ENCODE data around the gene NDFIP1. TPM values are rescaled to one million over a fixed set of nuclear protein-coding genes. Genes with fewer than 3 reads are reported as not detected.

NDFIP1 gene
- total and polyA plus RNA-seq, 2 of the 13 experiments (the other 11 are each of a cell fraction or from before 2014, with no cell fraction given): 12.4 to 15.7 TPM

DNA sequence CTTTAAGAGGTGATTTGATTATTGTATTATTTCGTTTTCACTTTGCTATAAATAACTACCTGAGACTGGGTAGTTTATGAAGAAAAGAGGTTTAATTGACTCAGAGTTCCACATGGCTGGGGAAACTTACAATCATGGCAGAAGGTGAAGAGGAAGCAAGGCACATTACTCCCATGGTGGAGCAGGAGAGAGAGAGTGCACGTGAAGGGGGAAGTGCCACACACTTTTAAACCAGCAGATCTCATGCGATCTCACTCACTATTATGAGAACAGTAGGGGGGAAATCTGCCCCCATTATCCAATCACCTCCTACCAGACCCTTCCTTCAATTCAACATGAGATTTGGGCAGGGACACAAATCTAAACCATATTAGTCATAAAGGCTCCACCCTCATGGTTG lies 36.1 kb upstream of the NDFIP1 start:
- H3K9me3 ChIP-seq (ENCODE audit: low read length): no peaks in the 10 kb centered on the region
- no peak for ATAC-seq
- no peak for DNase-seq (ENCODE audit: low spot score)
- peaks cover 0 to 7% of the 10 kb centered on the region in 2 experiments; a peak in 2 of 5 replicates for H3K27me3 ChIP-seq (ENCODE audit: control insufficient read depth in 1 of 2, insufficient read depth in 2 of 2, low read length in 2 of 2)
- CTCF ChIA-PET (ENCODE audit: low intra/inter-chr PET ratio, low total read pairs): no interaction called here
- peaks cover 12% of the 10 kb centered on the region for H3K4me1 ChIP-seq (ENCODE audit: insufficient read depth, low read length)
- 2% methylated on average over 3 of the region's 3 CpGs for WGBS (ENCODE audit: low lambda C conversion rate)
- H4K20me1 ChIP-seq (ENCODE audit: insufficient read depth, low read length): no peaks in the 10 kb centered on the region
- no peak overlapping the region for H2AFZ ChIP-seq (ENCODE audit: low read length)
- no peak for FAIRE-seq
- in situ Hi-C loops (cut with HindIII; ENCODE audit: extremely low pct_ligation_motif_present, low pct_unique_long_range_greater_than_20kb) (no loop called here), intact Hi-C loops (cut with micrococcal nuclease; ENCODE audit: unreplicated experiment) (no loop called here)
- POLR2A ChIA-PET: no interaction called here
- BruUV-seq (replicated peaks): no TSS peak
- H3K79me2 ChIP-seq (ENCODE audit: insufficient read depth, low read length): no peaks in the 10 kb centered on the region
- no peak overlapping the region for H3K9ac ChIP-seq (ENCODE audit: insufficient read depth, low read depth, low read length)
- no peak overlapping the region for H3K4me2 ChIP-seq (ENCODE audit: low read depth, low read length)
- no peaks in the 10 kb centered on the region for H3K36me3 ChIP-seq (replicated peaks in 1 of 2; ENCODE audit: control insufficient read depth in 1 of 2, insufficient read depth in 2 of 2, low read length in 2 of 2)
- H3K4me3 ChIP-seq (replicated peaks in 1 of 3; ENCODE audit: insufficient read depth in 1 of 3, low read depth in 2 of 3, low read length in 3 of 3): no peak overlapping the region
- H3K27ac ChIP-seq (ENCODE audit: extremely low read length, insufficient read depth, low read length): no peak overlapping the region
- TF ChIP-seq ATF7 (IDR thresholded peaks at IDR 0.05): no peak
- TF ChIP-seq ATF7 (CRISPR knock-in tag; IDR thresholded peaks at IDR 0.05): no peak
- TF ChIP-seq, protein P1, sequence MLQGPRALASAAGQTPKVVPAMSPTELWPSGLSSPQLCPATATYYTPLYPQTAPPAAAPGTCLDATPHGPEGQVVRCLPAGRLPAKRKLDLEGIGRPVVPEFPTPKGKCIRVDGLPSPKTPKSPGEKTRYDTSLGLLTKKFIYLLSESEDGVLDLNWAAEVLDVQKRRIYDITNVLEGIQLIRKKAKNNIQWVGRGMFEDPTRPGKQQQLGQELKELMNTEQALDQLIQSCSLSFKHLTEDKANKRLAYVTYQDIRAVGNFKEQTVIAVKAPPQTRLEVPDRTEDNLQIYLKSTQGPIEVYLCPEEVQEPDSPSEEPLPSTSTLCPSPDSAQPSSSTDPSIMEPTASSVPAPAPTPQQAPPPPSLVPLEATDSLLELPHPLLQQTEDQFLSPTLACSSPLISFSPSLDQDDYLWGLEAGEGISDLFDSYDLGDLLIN (CRISPR knock-in tag; IDR thresholded peaks at IDR 0.05; ENCODE audit: borderline replicate concordance): no peak
- no peak for TF ChIP-seq ZBTB10 (CRISPR knock-in tag; IDR thresholded peaks at IDR 0.05; ENCODE audit: borderline replicate concordance)
- TF ChIP-seq ZNF639 (CRISPR knock-in tag; conservative IDR thresholded peaks at IDR 0.05): no peak
